Fibroblast of peridontal ligament (primary cell): Measurements from ENCODE around the gene MBOAT1.
"Not testable (repeated sequence)": the region's sequence is repeated elsewhere in the genome, so short reads cannot be mapped to it uniquely, and the experiment has no call there.

Experiments used
- DNase-seq: peaks from one replicate; pipeline ENCODE4 v3.0.0-alpha.2; 2010; ENCODE audit errors: extremely low read depth

MBOAT1 gene

DNA sequence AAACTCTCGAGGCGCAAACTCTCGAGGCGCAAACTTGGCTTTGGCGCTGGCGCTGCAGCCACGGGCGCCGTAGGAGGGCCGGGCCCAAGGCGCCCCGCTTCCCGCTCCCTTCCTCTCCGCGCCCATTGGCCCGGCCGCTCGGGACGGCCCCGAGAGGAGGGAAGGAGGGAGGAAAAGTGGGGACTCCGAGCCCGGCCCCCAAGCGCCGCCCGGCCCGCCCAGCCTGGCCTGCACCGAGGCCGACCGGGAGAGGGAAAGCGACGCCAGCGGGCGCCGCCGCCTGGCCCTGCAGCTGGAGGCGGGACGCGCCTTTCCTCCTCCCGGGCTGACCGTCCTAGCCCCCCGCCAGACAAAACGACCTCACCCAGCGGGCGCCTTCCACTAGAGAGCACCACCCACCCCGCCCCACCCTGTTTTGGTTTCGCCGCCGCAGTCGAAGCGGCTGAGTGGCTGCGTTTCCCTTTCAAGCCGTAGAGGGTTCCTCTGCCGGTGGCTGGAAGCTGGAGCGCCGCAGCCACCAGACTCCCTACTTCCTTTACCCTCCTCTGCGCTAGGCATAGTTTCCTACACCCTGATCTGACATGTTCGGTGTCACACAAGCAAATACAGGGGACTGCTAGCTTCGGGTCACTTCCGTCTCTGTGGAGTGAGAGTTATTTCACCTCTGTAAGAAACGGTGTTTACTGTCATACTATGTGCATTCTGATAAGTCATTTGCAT lies at the start of gene MBOAT1:
Gene MBOAT1, minus strand, starts transcription at position 78 of the 720 bp plus-strand sequence. CDS start 235 bp downstream, outside the sequence.
- peak; percentile 86 for DNase-seq

DNA sequence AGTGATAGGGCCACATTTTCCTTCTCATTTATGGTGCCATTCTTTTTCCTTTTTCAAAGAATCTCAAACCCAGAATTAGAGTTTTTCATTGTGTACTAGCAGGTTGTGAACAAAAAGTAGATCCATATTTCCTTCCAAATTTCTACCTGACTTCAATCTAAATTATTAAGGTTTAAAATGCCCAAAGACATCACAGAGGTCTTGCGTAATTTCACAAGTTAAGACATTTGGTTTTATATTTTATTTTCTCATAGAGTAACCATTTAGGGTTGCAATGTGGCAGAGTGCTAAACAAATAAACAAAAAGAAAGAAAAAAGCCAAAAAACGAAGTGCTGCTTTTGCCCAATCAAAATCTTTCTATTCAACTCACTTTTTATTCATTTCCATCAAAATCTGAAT lies 49.4 kb upstream of the MBOAT1 start:
- DNase-seq = no peak

- no peak for DNase-seq
These were observed 48.1 kb upstream of the MBOAT1 start for GRCh38 chr6:20260360-20260759.

GRCh38 chr6:20259316-20260049 lies 47.2 kb upstream of the MBOAT1 start:
- no peak for DNase-seq

DNA sequence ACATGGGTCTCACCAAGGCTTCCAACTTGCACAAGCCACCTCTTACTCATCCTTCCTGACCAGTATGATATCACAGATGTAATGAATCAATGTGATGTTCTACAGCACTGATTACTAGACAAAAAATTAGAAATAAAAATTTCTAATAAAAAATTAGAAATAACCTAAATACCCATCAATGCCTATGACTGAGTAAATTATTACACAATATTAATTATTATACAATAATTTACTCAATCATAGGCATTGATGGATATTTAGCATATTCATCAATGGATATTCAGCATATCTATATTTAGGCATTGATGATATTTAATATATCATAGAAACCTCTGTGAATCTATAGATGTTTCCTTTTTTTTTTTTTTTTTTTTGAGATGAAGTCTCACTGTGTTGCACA lies 43.2 kb upstream of the MBOAT1 start:
- no peak for DNase-seq

DNA sequence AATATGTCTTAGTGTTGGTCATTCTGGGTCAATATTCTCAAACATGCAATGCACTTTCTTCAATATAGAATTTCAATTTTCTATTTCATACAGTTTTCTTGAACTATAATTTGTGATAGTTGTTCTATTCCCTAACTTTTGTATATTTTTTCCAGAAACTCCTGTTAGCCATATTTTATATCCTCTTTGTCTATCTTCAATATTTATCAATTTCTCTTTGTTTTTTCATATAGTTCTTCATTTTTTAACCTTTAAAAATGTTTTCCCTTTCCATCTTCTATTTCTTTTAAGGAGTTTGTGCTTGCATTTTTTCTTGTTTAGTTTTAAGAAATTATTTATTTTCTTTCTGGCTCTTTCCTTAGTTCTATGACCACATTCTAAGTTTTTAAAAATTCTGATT lies 42.0 kb upstream of the MBOAT1 start:
- DNase-seq = no peak

GRCh38 chr6:20253021-20253420 lies 40.8 kb upstream of the MBOAT1 start:
- DNase-seq = no peak

- DNase-seq = no peak
These were observed 40.0 kb upstream of the MBOAT1 start for GRCh38 chr6:20252311-20252710.

DNA sequence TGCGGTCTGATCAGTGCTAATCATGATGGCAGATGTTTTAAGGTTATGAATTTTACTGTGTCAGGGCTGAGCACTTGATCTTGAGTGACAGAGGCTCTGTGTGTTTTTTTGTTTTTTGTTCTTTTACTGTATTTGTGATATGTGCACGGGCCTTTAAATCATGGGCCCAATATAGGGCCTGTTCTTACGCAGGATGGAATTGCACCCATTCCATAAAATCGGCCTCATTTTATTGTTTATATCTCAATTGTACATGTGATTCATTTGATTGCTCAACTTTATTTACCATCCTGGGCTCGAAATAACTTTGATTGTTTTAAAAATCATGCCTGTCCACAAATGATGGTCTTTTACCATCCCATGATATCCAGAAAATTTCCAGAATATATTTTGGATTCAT lies 39.3 kb upstream of the MBOAT1 start:
- no peak for DNase-seq

GRCh38 chr6:20246125-20246524 lies 33.9 kb upstream of the MBOAT1 start:
- no peak for DNase-seq

DNA sequence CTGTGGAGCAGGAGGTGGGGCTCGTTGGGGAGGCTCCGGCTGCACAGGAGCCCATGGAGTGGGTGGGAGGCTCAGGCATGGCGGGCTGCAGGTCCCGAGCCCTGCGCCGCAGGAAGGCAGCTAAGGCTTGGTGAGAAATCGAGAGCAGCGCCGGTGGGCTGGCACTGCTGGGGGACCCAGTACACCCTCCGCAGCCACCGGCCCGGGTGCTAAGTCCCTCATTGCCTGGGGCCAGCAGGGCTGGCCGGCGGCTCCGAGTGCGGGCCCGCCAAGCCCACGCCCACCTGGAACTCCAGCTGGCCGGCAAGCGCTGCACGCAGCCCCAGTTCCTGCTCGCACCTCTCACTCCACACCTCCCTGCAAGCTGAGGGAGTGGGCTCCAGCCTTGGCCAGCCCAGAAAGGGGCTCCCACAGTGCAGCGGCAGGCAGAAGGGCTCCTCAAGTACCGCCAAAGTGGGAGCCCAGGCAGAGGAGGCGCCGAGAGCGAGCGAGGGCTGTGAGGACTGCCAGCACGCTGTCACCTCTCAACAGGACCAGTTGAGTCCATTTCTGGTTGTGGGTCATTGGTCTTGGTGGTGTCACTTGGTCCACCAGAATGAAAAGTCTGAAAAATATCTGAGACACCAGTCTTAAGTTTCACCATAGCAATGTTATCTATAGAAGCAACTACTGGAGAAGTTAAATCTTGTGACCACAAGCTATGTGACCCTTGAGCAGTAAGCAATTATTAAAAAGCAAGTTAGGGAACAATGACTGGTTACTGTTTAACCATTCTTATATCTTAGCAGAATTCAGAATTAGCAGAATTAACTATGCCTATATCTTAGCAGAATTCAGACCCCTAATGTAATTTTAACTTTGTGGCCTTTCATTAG lies 32.8 kb upstream of the MBOAT1 start:
- DNase-seq = not testable (repeated sequence)

- DNase-seq = no peak
These were observed 31.0 kb upstream of the MBOAT1 start for GRCh38 chr6:20243288-20243687.

DNA sequence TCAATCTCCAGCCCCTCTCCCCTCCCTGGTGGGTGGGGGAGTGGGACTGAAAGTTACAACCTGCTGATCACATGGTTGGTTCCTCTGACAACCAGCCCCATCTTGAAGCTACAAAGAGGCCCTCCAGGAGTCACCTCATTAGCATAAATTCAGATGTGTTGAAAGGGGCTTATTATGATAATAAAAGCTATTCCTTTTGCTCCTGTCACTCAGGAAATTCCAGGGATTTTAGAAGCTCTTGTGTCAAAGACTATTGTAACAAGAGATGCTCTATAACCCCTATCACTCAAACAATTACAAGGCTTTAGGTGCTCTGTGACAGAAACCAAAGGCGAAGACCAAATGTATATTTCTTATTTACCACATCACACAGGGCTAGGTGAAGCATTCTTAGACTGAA lies 30.1 kb upstream of the MBOAT1 start:
- no peak for DNase-seq

DNA sequence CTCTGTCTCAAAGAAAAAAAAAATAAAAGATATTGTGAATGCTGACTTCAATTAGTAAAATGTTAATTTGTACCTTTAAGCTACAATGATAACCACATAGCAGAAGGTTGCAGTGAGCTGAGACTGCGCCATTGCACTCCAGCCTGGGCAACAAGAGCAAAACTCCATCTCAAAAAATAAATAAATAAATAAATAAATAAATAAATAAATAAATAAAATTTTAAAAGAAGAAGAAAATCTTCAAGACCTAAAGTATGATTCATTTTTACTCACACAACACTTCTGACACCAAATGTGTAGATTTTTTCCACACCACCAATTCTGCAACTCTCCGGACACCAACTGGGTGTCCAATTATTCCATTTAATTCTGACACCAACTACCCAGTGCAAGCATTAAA lies 28.8 kb upstream of the MBOAT1 start:
- DNase-seq = no peak

DNA sequence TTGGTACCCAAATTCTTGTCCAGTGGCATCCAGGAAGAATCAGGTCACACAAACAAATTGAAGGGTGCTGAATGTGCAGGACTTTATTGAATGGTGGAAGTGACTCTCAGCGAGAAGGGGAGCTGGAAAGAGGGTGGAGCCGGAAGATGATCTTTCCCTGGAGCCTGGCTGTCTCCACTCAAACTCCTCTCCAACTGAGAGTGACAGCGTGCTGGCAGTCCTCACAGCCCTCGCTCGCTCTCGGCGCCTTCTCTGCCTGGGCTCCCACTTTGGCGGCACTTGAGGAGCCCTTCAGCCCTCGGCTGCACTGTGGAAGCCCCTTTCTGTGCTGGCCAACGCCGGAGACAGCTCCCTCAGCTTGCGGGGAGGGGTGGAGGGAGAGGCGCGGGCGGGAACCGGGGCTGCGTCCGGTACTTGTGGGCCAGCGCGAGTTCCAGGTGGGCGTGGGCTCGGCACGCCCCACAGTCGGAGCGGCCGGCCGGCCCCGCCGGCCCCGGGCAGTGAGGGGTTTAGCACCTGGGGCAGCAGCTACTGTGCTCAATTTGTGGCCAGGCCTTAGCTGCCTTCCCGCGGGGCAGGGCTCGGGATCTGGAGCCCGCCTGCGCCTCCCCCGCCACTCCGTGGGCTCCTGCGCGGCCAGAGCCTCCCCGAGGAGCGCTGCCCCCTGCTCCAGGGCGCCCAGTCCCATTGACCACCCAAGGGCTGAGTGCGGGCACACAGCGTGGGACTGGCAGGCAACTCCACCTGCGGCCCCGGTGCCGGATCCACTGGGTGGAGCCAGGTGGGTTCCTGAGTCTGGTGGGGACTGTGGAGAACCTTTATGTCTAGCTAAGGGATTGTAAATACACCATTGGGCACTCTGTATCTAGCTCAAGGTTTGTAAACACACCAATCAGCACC lies 26.7 kb upstream of the MBOAT1 start:
- DNase-seq = no peak

- no peak for DNase-seq
These were observed 25.6 kb upstream of the MBOAT1 start for GRCh38 chr6:20237677-20238460.

DNA sequence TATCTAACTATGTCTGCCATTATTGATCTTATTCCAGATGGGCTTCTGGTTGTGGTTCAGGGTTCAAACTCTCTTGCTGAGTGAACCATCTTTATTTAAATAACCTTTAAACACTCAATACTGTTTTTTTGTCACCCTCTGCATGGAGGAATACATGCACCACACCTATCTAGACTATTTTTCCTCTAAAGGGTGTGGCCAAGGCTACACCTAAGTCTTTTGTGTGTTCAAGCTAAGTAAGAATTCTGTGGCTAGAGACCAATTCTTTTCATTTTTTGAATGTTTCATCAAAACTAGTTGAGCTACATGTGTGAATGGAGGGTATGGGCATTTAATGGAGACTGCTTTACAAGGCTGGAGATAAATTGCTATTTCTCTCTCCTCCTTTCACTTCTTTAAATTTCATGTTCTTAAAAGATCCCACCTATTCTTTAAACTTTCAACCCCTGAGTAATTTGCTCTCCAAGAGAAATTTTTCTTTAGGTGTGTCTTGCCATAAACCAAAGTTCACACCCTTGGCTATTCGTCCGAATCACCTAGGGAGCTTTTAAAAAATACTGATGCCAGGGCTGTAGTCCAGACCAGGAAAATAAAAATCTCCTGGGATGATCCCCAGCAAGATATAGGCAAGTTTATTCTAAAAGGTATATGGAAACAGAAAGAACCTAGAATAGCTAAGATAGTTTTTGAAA lies 24.8 kb upstream of the MBOAT1 start:
- no peak for DNase-seq

GRCh38 chr6:20236344-20236743 lies 24.1 kb upstream of the MBOAT1 start:
- DNase-seq = no peak

- DNase-seq = no peak
These were observed 22.8 kb upstream of the MBOAT1 start for GRCh38 chr6:20235041-20235440.

GRCh38 chr6:20234136-20234535 lies 21.9 kb upstream of the MBOAT1 start:
- no peak for DNase-seq
